HK-2 (cell line): ENCODE measurements around the gene TMEM132E.

ENCODE experiments used
- DNase-seq: peaks from one replicate; pipeline ENCODE4 v3.0.0-alpha.2; 2018; ENCODE audit not compliant: unreplicated experiment

TMEM132E gene

GRCh38 chr17:34665150-34665806 lies 85.9 kb downstream of the TMEM132E start:
- DNase-seq, result no peak

- no peak for DNase-seq
These were observed 86.7 kb downstream of the TMEM132E start for GRCh38 chr17:34665819-34666763.

DNA sequence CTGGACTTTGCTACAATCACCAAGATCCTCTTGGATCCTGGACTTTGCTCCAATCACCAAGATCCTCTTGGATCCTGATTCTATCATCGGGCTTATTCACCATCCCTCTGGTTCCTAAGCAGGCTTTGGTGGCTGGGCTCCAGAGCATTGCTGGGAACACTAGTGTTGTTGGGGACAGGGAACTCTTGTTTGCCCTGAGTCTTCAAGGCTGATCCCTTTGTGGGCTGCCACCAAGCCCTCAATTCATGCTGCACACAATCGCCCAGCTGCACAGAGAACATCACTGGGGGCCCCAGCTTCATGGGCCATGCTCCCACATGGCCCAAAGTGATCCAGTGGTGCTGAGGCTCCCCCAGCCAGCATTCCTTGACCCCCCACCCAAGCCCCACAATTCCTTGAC lies 88.3 kb downstream of the TMEM132E start:
- DNase-seq, result no peak

GRCh38 chr17:34668206-34668605 lies 88.8 kb downstream of the TMEM132E start:
- no peak for DNase-seq

GRCh38 chr17:34669511-34669910 lies 90.1 kb downstream of the TMEM132E start:
- DNase-seq, result no peak

DNA sequence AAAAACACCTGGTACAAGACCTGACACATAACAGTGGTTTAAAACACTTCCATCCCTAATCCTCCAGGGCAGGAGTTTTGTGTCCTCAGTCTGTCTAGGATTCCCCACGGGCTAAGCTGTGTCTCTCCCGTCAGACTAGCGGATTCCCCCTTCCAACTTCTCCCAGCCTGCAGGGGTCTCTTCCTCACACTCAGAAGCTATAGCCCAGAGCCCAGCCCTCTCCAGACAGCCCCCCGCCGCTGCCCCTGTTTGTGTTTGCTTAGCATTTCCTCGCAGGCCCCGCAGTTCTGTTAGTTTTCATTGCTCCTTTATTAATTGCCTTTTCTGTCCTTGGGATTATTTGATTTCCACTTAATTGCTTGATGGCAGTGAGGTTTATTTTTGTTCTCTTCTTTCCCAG lies 91.2 kb downstream of the TMEM132E start:
- DNase-seq, result no peak

- DNase-seq, result no peak
These were observed 91.8 kb downstream of the TMEM132E start for GRCh38 chr17:34671191-34671590.

- DNase-seq, result no peak
These were observed 92.9 kb downstream of the TMEM132E start for GRCh38 chr17:34672176-34672785.

- no peak for DNase-seq
These were observed 94.1 kb downstream of the TMEM132E start for GRCh38 chr17:34673516-34673915.

- no peak for DNase-seq
These were observed 94.9 kb downstream of the TMEM132E start for GRCh38 chr17:34673995-34674890.

DNA sequence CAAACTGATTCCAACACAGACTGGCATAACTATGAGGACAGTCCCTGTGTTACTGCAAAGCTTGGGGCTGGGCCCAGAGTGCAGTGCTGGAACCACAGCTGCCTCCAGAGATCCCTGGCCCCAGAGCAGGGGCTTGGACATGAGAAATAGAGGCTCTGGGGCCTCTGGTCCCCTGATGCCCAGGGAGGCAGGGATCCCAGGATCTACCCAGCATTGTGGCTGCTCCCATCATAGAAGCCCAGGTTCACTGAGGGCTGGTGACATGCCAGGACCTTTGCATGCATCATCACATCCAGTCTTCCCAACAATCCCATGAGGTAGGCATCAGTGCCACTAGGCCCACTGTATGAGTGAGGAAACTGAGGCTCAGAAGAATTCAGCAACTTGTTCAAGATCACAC lies 95.8 kb downstream of the TMEM132E start:
- DNase-seq, result no peak

- no peak for DNase-seq
These were observed 96.2 kb downstream of the TMEM132E start for GRCh38 chr17:34675605-34676004.

DNA sequence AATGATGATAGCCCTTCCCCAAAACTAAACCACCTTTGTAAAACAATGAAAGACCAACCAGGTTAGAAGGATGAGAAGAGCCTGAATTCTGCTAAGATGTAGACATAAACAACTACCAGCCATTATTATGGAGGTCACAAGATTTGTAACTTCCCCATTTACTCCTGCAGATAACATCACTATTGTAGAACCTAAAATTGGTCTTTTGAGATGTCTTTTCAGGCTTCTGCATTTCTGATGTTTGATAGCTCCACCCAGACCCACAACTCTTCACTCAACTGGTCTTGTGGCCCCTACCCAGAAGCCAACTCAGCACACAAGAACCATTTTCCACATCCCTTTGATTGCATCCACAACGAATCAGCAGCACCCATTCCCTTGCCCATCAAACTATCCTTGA lies 100.8 kb downstream of the TMEM132E start:
- DNase-seq, result no peak

GRCh38 chr17:34682305-34682704 lies 102.9 kb downstream of the TMEM132E start:
- DNase-seq, result no peak

DNA sequence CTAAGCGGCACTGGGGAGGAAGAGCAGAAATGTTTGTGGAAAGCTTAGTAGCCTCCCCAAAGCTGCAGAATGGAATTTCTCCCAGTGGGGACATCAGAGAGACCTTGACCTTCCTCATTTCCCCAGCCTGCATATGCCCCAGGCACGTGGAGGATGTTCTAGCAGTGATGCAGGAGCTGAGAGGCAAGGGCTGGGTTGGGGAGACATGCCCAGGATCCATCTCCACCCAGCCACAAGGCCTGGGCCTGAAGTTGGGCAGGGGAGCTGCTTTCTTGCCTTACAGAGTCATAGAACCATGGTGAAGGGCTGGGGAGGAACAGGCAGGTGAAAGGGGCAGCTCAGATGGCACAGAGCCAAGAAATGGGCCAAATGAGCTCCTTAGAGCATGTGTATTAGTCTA lies 104.0 kb downstream of the TMEM132E start:
- no peak for DNase-seq
